ENCODE results near the gene TMEM212. TPM values are rescaled to one million over a fixed set of nuclear protein-coding genes. Genes with fewer than 3 reads are reported as not detected.

The TMEM212 gene
- total and polyA plus RNA-seq, 9 of the 15 experiments (the other 6 are each of a cell fraction or from before 2014, with no cell fraction given): not detected

- no peak for FAIRE-seq
- peak within 1 kb of the TSS; percentile 93 for H2AFZ ChIP-seq (ENCODE audit: low read depth, low read length)
- WGBS (ENCODE audit: insufficient coverage, low coverage, missing lambda C conversion rate): under 1% methylated on average over 58 of the region's 78 CpGs
- TF ChIP-seq CTCF (IDR thresholded peaks at IDR 0.05 in 2 of 3, conservative IDR thresholded peaks at IDR 0.05 in 1 of 3; ENCODE audit: insufficient read depth in 2 of 3, low read depth in 1 of 3, low read length in 3 of 3): peak in 1 of 3 experiments; percentile 19; a peak in 1 of 6 replicates
- TF ChIP-seq MLLT1 (IDR thresholded peaks at IDR 0.05): peak; percentile 4 to 47; a peak in 1 of 4 replicates
- no peak for TF ChIP-seq KDM1A (IDR thresholded peaks at IDR 0.05)
- 0 out of 2 replicates have a peak, but pooled peaks have one; percentile 11 for TF ChIP-seq ATF4 (CRISPR knock-in tag; IDR thresholded peaks at IDR 0.05)
- peak; percentile 19; the same call in 1 of the 2 replicates for TF ChIP-seq CBFA2T3 (IDR thresholded peaks at IDR 0.05)
- peak; percentile 96 for TF ChIP-seq ARID4B (CRISPR knock-in tag; IDR thresholded peaks at IDR 0.05)
- peak; percentile 89 for TF ChIP-seq SAP30 (IDR thresholded peaks at IDR 0.05; ENCODE audit: borderline replicate concordance, insufficient read depth, low read depth, low read length, poor library complexity, severe bottlenecking)
- peak; percentile 40; the same call in 1 of the 2 replicates for TF ChIP-seq CBFB (CRISPR knock-in tag; IDR thresholded peaks at IDR 0.05)
- no peak for TF ChIP-seq NFE2L1 (tag; IDR thresholded peaks at IDR 0.05; ENCODE audit: borderline replicate concordance, low read depth)
- peak; percentile 87 for TF ChIP-seq HNRNPK (IDR thresholded peaks at IDR 0.05; ENCODE audit: low read depth, low read length, poor library complexity, severe bottlenecking)
These were observed 33.1 kb upstream of the TMEM212 start, which contains the start of gene PLD1 for GRCh38 chr3:171809861-171810628. PLD1 (minus strand) TSS chr3:171810483; CDS start chr3:171738051, 72,432 bp downstream.

More at GRCh38 chr3:171809861-171810628, 33.1 kb upstream of the TMEM212 start, which contains the start of gene PLD1:
- intact Hi-C loops (cut with micrococcal nuclease): loop anchor here (5.0 kb wide), 2 partner anchors 152 to 348 kb away; partner anchors contain the start of gene TNIK
- CTCF ChIA-PET (ENCODE audit: low intra/inter-chr PET ratio): interaction anchor here (0.5 kb wide), 1 partner anchor 784 kb away, joined by 4 read pairs; no protein-coding TSS in a partner anchor
- peak within 1 kb of the TSS; percentile 74 to 91 for H3K9ac ChIP-seq (ENCODE audit: insufficient read depth in 1 of 2, low read depth in 2 of 2, low read length in 2 of 2)
- H3K27ac ChIP-seq (ENCODE audit: extremely low read depth, low read depth, low read length): peak within 1 kb of the TSS; percentile 84
- peak within 1 kb of the TSS; percentile 92 for H3K4me2 ChIP-seq (ENCODE audit: insufficient read depth, low read length)
- ATAC-seq (peak; percentile 83), DNase-seq (ENCODE audit: extremely low read depth in 1 of 4, low spot score in 3 of 4) (peak; percentile 71 to 88 (median 80))
- no peaks in the 10 kb centered on the region for H3K9me3 ChIP-seq (replicated peaks; ENCODE audit: control insufficient read depth, insufficient read depth, low read depth, low read length)
- in situ Hi-C loops (cut with MboI): no loop called here
- no peaks in the 10 kb centered on the region for H3K9me1 ChIP-seq (ENCODE audit: control insufficient read depth, insufficient read depth, low read length)
- no peaks in the 10 kb centered on the region for H4K20me1 ChIP-seq (replicated peaks; ENCODE audit: control insufficient read depth, insufficient read depth, low read length)
- peaks cover 55% of the 10 kb centered on the region for H3K79me2 ChIP-seq (ENCODE audit: control insufficient read depth, insufficient read depth, low read length)
- POLR2A ChIA-PET: interaction anchor here (0.7 to 1.3 kb wide), 7 partner anchors 8 to 617 kb away, joined by 3 to 5 read pairs (median 3); no protein-coding TSS in a partner anchor
- BruUV-seq (replicated peaks): no TSS peak
- H3K4me3 ChIP-seq: peak within 1 kb of the TSS; percentile 81
- no peaks in the 10 kb centered on the region for H3K36me3 ChIP-seq (ENCODE audit: control insufficient read depth, insufficient read depth, low read length)
- H3K27me3 ChIP-seq (ENCODE audit: control insufficient read depth in 2 of 2, insufficient read depth in 2 of 2, low read length in 2 of 2): no peaks in the 10 kb centered on the region
- peaks cover 32 to 52% of the 10 kb centered on the region in 2 experiments for H3K4me1 ChIP-seq (replicated peaks in 1 of 2; ENCODE audit: control insufficient read depth in 2 of 2, insufficient read depth in 2 of 2, low read length in 2 of 2)
